Measurements from ENCODE around the gene RBM33.

RBM33 gene

DNA sequence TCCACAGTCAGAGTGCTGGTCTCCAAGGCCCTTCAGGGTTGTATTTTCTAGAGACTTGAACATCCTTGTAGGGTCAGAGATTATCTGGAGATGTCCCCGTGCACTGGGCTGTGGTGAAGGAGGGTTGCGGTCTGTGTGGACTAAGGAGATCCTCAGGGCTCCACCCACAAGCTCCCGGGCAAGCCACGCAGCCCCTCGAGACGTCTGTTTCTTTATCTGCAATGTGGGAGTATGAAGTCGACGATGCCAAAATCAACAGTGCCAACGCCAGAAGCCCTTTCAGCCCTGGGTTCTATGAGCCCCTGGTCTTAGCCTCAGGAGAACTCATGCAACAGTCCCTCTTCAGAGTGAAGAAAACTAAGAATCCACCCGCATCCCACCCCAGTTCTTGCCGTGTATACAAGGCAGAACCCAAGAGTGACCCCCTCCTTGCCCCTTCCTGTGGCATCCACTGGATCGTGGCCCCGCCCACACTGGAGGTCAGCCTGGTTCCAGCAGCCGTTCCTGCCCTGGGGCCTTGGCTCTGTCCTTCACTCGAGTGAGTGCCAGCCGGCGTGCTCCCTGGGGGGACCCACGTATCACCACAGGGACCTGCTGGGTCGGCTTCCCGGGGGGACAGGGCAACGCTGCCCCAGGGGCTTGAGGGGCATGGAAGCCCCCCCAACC lies 173.8 kb downstream of the RBM33 start:
- Histone ChIP-seq H3K9me3 (ENCODE audit: low read depth, low read length) (no peaks in the 10 kb centered on the region), H3K27ac (no peak overlapping the region), H3K9ac (ENCODE audit: insufficient read length) (no peak overlapping the region), H3K4me3 (no peak overlapping the region), H3K36me3 (ENCODE audit: insufficient read depth, low read length) (no peaks in the 10 kb centered on the region)
- TF ChIP-seq POLR2AphosphoS5 (IDR thresholded peaks at IDR 0.05; ENCODE audit: borderline replicate concordance, low read depth, low read length) (no peak), EZH2 (IDR thresholded peaks at IDR 0.05) (no peak), FOXP2 (optimal IDR thresholded peaks at IDR 0.05; ENCODE audit: control extremely low read depth, extremely low read length, insufficient read depth) (no peak)
- no peak for DNase-seq (ENCODE audit: low read depth, low spot score)

GRCh38 chr7:155818820-155819168 lies 174.3 kb downstream of the RBM33 start:
- H3K9ac ChIP-seq (ENCODE audit: insufficient read length), result no peak overlapping the region
- no peak overlapping the region for H3K27ac ChIP-seq
- no peaks in the 10 kb centered on the region for H3K36me3 ChIP-seq (ENCODE audit: insufficient read depth, low read length)
- TF ChIP-seq EZH2 (IDR thresholded peaks at IDR 0.05) (no peak), POLR2AphosphoS5 (IDR thresholded peaks at IDR 0.05; ENCODE audit: borderline replicate concordance, low read depth, low read length) (no peak), FOXP2 (optimal IDR thresholded peaks at IDR 0.05; ENCODE audit: control extremely low read depth, extremely low read length, insufficient read depth) (no peak)
- no peak overlapping the region for H3K4me3 ChIP-seq
- no peaks in the 10 kb centered on the region for H3K9me3 ChIP-seq (ENCODE audit: low read depth, low read length)
- no peak for DNase-seq (ENCODE audit: low read depth, low spot score)

GRCh38 chr7:155819186-155819585 lies 174.7 kb downstream of the RBM33 start:
- no peaks in the 10 kb centered on the region for H3K9me3 ChIP-seq (ENCODE audit: low read depth, low read length)
- H3K4me3 ChIP-seq, result no peak overlapping the region
- no peak for TF ChIP-seq EZH2 (IDR thresholded peaks at IDR 0.05)
- H3K27ac ChIP-seq, result no peak overlapping the region
- no peaks in the 10 kb centered on the region for H3K36me3 ChIP-seq (ENCODE audit: insufficient read depth, low read length)
- no peak overlapping the region for H3K9ac ChIP-seq (ENCODE audit: insufficient read length)
- no peak for DNase-seq (ENCODE audit: low read depth, low spot score)

GRCh38 chr7:155820246-155820645 lies 175.8 kb downstream of the RBM33 start:
- DNase-seq (ENCODE audit: low read depth, low spot score), result no peak
- TF ChIP-seq POLR2AphosphoS5 (IDR thresholded peaks at IDR 0.05; ENCODE audit: borderline replicate concordance, low read depth, low read length), result no peak
- no peak for TF ChIP-seq EZH2 (IDR thresholded peaks at IDR 0.05)
- no peak for TF ChIP-seq FOXP2 (optimal IDR thresholded peaks at IDR 0.05; ENCODE audit: control extremely low read depth, extremely low read length, insufficient read depth)
- Histone ChIP-seq H3K36me3 (ENCODE audit: insufficient read depth, low read length) (no peaks in the 10 kb centered on the region), H3K27ac (no peak overlapping the region), H3K9ac (ENCODE audit: insufficient read length) (no peak overlapping the region), H3K4me3 (no peak overlapping the region), H3K9me3 (ENCODE audit: low read depth, low read length) (no peaks in the 10 kb centered on the region)

- no peak overlapping the region for H3K27ac ChIP-seq
- H3K36me3 ChIP-seq (ENCODE audit: insufficient read depth, low read length), result no peaks in the 10 kb centered on the region
- DNase-seq (ENCODE audit: low read depth, low spot score), result no peak
- no peak overlapping the region for H3K9ac ChIP-seq (ENCODE audit: insufficient read length)
- no peak overlapping the region for H3K4me3 ChIP-seq
- no peak for TF ChIP-seq FOXP2 (optimal IDR thresholded peaks at IDR 0.05; ENCODE audit: control extremely low read depth, extremely low read length, insufficient read depth)
- H3K9me3 ChIP-seq (ENCODE audit: low read depth, low read length), result no peaks in the 10 kb centered on the region
Measured at GRCh38 chr7:155820788-155821187, 176.3 kb downstream of the RBM33 start.

GRCh38 chr7:155821851-155822250 lies 177.4 kb downstream of the RBM33 start:
- Histone ChIP-seq H3K9ac (ENCODE audit: insufficient read length) (no peak overlapping the region), H3K4me3 (no peak overlapping the region), H3K36me3 (ENCODE audit: insufficient read depth, low read length) (no peaks in the 10 kb centered on the region), H3K9me3 (ENCODE audit: low read depth, low read length) (no peaks in the 10 kb centered on the region), H3K27ac (no peak overlapping the region)
- no peak for TF ChIP-seq FOXP2 (optimal IDR thresholded peaks at IDR 0.05; ENCODE audit: control extremely low read depth, extremely low read length, insufficient read depth)
- no peak for DNase-seq (ENCODE audit: low read depth, low spot score)

DNA sequence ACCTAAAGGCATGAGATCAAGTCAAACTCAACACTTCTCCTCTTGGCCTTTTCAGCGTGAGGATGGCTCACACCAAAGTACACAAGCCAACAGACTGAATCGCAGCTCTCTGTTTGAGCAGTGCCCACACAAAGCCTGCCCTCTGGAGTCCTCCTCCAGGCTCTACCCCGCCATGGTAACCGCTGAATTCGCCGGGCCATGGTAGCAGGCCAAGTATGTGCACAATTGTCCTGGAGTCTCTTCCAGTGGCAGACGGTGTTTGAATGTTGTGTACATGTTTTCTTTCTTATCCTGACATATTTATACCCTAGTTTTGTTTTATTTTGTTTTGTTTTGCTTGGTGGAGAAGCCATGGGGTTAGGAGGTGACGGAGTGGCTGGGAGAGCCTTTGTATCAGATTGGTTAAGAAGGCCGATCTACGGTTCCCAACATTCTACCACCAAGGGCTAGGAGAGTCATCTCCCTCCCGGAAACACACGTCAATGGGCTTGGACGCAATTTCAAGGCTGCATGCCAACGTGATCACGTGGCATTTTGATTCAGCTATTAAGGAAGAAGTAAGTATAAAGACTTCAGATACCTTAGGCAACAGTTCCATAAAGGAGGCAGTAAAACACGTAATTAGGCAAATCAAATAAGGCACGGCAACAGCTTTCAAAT lies 179.9 kb downstream of the RBM33 start:
- no peak for DNase-seq (ENCODE audit: low read depth, low spot score)
- TF ChIP-seq FOXP2 (optimal IDR thresholded peaks at IDR 0.05; ENCODE audit: control extremely low read depth, extremely low read length, insufficient read depth) (no peak), POLR2AphosphoS5 (IDR thresholded peaks at IDR 0.05; ENCODE audit: borderline replicate concordance, low read depth, low read length) (no peak), EZH2 (IDR thresholded peaks at IDR 0.05) (no peak)
- H3K9me3 ChIP-seq (ENCODE audit: low read depth, low read length), result no peaks in the 10 kb centered on the region
- H3K36me3 ChIP-seq (ENCODE audit: insufficient read depth, low read length), result no peaks in the 10 kb centered on the region
- H3K4me3 ChIP-seq, result no peak overlapping the region
- no peak overlapping the region for H3K9ac ChIP-seq (ENCODE audit: insufficient read length)
- no peak overlapping the region for H3K27ac ChIP-seq

DNA sequence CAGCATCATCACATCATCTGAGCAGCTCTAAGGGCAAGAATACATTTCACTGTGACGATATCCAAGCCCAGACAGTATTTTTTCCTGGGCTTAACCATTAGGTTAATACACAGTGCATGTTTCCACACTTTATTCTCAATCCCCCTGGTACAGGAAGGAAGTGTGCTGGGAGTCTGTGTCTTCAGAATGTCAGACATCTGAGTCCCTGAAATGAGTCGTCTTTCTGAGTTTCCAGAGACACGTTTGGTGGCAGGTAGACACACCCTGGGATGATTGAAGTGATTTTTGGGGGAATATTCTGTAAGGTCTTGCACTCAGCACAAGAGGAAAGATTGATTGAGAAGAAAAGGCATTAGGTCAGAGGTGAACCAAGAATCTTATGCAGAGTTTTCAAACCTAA lies 180.9 kb downstream of the RBM33 start:
- H3K4me3 ChIP-seq, result no peak overlapping the region
- no peaks in the 10 kb centered on the region for H3K9me3 ChIP-seq (ENCODE audit: low read depth, low read length)
- H3K36me3 ChIP-seq (ENCODE audit: insufficient read depth, low read length), result no peaks in the 10 kb centered on the region
- TF ChIP-seq EZH2 (IDR thresholded peaks at IDR 0.05), result no peak
- TF ChIP-seq FOXP2 (optimal IDR thresholded peaks at IDR 0.05; ENCODE audit: control extremely low read depth, extremely low read length, insufficient read depth), result no peak
- no peak for TF ChIP-seq POLR2AphosphoS5 (IDR thresholded peaks at IDR 0.05; ENCODE audit: borderline replicate concordance, low read depth, low read length)
- H3K9ac ChIP-seq (ENCODE audit: insufficient read length), result no peak overlapping the region
- no peak overlapping the region for H3K27ac ChIP-seq
- no peak for DNase-seq (ENCODE audit: low read depth, low spot score)

DNA sequence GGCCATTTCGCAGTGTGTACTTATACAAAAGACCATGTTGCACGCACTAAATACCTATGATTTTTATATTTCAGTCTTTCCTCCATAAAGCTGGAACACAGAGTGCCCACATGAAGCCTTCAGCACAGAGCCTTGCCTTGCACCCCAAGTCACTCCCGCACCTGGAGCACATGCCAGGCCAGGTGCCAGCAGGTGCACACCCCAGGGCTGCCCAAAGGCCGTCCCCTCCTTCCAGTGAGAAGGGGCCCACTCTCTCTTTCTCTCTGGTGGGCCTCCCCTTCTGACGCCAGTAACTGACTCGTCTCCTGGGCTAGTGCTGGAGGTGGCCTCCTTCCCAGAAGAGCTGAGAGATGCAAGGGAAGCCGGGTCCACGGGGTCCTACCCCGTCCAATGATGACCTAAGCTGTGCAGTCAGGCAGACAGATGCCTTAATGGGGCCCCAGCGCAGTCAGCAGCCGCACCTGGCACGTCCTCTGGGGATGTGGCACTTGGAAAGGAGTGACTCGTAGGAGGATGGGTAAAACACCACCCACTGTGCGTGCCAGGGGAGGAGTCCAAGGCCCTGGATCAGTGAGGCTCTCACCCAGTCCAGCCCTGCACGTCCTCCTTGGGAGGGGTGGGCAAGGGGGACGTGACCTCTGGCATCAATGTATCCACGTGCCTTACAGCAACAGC lies 185.5 kb downstream of the RBM33 start:
- DNase-seq (ENCODE audit: low read depth, low spot score), result no peak
- Histone ChIP-seq H3K9ac (ENCODE audit: insufficient read length) (no peak overlapping the region), H3K9me3 (ENCODE audit: low read depth, low read length) (no peaks in the 10 kb centered on the region), H3K4me3 (no peak overlapping the region), H3K36me3 (ENCODE audit: insufficient read depth, low read length) (no peaks in the 10 kb centered on the region), H3K27ac (no peak overlapping the region)
- TF ChIP-seq EZH2 (IDR thresholded peaks at IDR 0.05) (no peak), POLR2AphosphoS5 (IDR thresholded peaks at IDR 0.05; ENCODE audit: borderline replicate concordance, low read depth, low read length) (no peak), FOXP2 (optimal IDR thresholded peaks at IDR 0.05; ENCODE audit: control extremely low read depth, extremely low read length, insufficient read depth) (no peak)
